GM11168 (cell line): ENCODE results near the gene INO80B.

Experiments
- in situ Hi-C: fragments of 300-500 bp; cut with MboI; formaldehyde crosslinking; loops from one replicate; pipeline ENCODE4 v1.12.0; 2022; ENCODE audit warnings: low sequenced_read_pairs; ENCODE audit not compliant: unreplicated experiment

Gene INO80B

GRCh38 chr2:74472086-74472944 lies 17.4 kb downstream of the INO80B start, which contains the start of gene MRPL53:
Gene MRPL53, minus strand, starts transcription at chr2:74472680. Its CDS starts 20 bp downstream, at chr2:74472660.
- in situ Hi-C loops, result no loop called here

- in situ Hi-C loops, result no loop called here
Observed at GRCh38 chr2:74472945-74473258, 18.0 kb downstream of the INO80B start.

DNA sequence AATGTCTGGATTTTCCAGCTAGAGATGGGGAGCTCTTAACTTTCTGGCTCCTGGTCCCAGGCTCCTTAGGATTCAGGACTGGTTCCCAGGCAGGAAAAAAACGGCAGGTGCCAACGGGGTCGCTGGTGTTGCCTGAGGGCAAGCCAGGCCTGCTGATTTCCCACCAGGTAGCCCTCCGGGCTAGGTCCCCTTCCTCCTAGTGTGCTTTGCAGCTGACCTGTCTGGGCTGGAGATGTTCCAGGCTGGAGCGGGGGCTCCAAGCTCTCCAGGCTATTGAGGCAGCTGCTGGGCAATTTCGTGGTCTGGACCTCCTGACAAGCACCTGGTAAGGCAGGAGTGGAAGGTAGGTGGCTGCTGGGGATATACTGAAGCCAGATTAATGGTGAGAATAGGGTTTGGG lies 19.6 kb downstream of the INO80B start:
- in situ Hi-C loops, result no loop called here

- in situ Hi-C loops, result no loop called here
Observed at GRCh38 chr2:74474899-74475298, 20.0 kb downstream of the INO80B start.

DNA sequence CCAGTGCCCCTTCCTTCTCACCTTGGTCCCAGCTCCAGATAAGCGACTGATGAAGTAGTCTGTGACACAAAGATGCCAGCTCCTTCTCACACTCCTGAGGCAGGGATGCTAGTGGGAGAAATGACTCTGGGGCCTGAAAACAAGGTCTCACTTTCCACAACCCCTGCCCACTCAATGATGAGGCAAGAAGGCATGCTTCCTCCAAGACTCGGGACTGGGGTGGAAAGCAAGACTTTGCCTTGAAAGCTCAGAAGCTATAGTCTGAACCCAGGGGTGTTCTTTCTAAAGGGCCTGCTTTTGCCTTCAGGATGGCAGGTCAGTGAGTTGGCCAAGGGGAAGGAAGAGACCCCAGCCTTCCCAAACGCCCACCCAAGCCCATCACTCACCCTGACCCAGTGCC lies 26.5 kb downstream of the INO80B start:
- in situ Hi-C loops, result loop anchor here (5.0 kb wide), 1 partner anchor 96 kb away; no protein-coding TSS in a partner anchor

- in situ Hi-C loops, result loop anchor here (5.0 kb wide), 1 partner anchor 95 kb away; no protein-coding TSS in a partner anchor
Observed at GRCh38 chr2:74481961-74482800, 27.3 kb downstream of the INO80B start.

DNA sequence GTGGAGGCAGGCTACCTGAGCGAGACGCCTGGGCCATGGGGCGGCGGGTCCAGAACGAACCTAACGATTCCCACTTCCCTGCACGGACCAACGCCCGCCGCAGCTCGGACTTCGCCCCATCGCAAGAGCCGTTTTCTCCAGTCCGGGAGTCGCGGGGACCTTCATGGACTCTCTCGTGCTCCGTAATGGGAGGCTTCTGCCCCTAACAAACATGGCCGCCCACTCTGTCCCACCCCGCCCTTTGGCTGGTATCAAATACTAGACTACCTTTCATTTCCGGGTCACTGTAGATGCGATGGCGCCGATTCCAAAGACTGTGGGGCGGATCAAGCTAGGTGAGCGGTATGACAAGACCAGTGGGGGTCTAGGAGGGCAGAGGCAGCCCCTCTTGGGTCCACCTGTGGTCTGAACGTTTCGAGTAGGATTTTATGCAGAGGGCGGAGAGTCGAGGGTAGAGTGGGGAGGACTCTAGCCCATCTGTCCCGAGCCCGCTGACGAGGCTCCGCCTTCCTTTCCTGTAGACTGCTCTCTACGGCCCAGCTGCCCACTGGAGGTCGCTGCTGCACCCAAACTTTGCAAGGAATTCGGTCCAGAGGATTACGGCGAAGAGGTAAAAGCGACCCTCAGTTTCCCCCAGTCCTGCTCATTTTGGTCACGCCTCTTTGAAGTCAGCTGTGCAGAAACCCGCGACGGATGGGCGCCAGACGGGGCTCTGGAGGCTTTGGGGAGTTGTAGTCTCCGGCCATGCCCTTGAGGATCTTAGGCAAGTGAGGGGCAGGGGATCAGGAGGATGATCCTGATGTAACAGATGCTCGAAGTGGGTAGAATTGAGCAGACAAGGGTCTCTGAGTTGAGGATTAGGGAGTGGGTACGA lies 28.2 kb downstream of the INO80B start, which contains the start of the genes CCDC142 and TTC31:
TSS of gene CCDC142 (minus strand) at position 198 of the 874 bp plus-strand sequence. CDS start at position 37, 161 bp downstream.
TSS of gene TTC31 (plus strand) at position 281 of the 874 bp plus-strand sequence. CDS start at position 296, 15 bp downstream.
- in situ Hi-C loops, result loop anchor here (5.0 kb wide), 1 partner anchor 94 kb away; no protein-coding TSS in a partner anchor

- in situ Hi-C loops, result loop anchor here (5.0 kb wide), 1 partner anchor 94 kb away; no protein-coding TSS in a partner anchor
Observed at GRCh38 chr2:74483675-74484164, 28.8 kb downstream of the INO80B start.

GRCh38 chr2:74486141-74486540 lies 31.3 kb downstream of the INO80B start:
- in situ Hi-C loops, result no loop called here

- in situ Hi-C loops, result no loop called here
Observed at GRCh38 chr2:74488643-74489481, 34.0 kb downstream of the INO80B start.

DNA sequence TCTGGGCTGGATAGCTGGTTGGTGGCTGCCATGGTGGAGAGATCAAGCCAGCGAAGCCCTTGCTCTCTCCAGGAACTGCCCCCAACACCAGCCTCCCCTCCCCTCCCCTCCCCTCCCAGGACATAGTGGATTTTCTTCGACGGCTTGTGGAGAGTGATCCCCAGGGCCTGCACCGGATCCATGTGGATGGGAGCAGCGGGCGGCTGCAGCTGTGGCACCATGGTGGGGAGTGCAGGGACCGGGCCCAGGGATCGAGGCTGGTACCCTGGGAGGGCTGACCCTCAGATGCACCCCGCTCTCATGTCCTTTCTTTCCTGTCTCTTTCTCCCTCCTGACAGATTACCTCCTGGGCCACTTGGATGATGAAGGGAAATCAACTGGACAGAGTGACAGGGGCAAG lies 35.0 kb downstream of the INO80B start:
- in situ Hi-C loops, result no loop called here

- in situ Hi-C loops, result no loop called here
Observed at GRCh38 chr2:74491648-74492544, 37.0 kb downstream of the INO80B start.

GRCh38 chr2:74493546-74493945 lies 38.7 kb downstream of the INO80B start:
- in situ Hi-C loops, result no loop called here

DNA sequence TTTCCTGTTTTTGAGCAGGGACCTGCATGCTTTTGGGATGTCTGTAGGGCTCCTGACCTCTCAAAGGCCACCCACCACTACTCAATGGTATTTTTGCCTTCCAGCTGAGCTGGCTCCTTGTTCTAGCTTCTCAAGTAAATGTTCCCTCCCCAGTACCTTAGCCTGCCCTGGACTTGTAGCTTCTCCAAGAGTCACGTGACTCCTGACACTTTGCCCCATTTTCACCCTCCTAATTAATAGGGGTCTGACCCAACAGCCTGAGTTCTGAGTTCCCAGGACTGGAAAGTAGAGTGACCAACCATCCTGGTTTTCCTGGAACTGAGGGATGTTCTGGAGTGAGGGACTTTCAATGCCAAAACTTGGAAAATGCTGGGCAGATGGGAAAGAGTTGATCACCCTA lies 40.6 kb downstream of the INO80B start:
- in situ Hi-C loops, result no loop called here

- in situ Hi-C loops, result no loop called here
Observed at GRCh38 chr2:74496997-74497776, 42.3 kb downstream of the INO80B start.

DNA sequence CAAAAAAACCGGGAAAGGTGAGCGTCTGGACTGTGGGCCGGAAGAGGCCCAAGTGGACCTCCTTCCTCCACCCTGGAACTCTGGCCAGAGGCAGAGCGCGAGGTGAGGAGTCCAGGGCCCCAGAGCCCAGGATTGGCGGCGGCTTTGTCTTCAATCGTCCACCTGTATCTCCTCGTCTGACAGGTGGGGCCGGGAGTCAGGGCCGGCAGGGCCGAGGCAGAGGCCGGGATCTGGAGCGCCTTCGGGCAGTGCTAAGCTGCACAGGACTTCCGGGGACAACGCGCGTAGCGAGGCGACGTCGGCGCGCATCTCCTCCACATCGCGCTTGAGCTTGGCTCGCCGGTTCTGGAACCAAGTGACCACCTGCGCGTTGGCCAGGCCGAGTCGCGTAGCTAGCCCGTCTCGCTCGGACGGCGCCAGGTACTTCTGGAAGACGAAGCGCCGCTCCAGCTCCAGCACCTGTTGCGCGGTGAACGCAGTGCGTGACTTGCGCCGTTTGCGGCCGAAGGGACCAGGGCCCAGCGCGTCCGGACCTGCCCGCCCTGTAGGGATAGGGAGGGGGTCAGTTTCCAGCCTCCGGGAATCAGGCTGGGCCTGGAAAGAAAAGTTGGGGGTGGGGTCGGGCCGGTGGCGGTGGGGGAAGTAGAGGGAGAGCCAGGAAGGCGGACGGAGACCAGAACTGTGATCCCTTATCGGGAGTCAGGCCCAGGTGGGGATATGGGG lies 43.1 kb downstream of the INO80B start:
- in situ Hi-C loops, result no loop called here
